ENCODE results near the gene NDUFC1.
"Not testable (repeated sequence)": the region's sequence is repeated elsewhere in the genome, so short reads cannot be mapped to it uniquely, and the experiment has no call there.

Gene NDUFC1

DNA sequence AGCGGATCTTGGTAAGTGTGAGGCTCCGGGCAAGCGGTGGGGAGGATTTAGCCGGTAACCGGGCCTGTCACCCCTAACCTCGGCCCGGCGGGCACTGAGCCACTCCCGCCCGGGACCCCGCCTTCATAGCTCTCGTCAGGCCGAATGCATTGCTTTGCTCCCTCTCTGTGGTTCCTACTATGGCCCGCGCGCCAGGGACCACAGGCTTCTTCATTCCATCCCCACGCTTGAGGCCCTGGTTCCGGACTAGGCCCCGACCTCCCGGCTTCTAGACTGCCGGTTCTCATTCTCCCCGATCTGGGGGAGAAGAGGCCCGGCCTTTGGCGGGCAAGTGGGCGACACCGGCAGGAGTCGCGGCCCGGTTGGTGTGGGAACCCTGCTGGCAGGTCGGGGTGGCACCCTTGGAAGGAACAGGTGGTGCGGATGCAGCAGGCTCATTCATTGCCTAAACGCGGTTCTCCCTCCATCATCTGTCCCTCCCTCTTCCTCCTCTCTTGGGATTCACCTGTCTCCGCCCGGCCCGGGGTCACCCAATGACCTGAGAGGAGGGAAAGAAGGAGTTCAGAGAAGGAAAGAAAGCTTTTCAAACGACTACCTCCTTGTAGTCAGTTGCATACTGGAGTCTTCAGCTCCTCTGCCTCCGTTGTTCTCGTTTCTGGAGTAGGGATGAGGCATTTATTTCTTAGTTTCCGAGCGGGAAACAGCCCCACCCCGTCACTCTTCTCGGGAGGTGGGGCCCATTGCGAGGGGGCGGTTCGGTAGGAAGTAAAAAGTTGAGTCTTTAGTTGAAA, at the start of gene NDUFC1:
NDUFC1 (minus strand) TSS at position 657 of the 791 bp plus-strand sequence. CDS start 6,679 bp downstream, outside the sequence.
- DNase-seq, result peak; percentile 28

DNA sequence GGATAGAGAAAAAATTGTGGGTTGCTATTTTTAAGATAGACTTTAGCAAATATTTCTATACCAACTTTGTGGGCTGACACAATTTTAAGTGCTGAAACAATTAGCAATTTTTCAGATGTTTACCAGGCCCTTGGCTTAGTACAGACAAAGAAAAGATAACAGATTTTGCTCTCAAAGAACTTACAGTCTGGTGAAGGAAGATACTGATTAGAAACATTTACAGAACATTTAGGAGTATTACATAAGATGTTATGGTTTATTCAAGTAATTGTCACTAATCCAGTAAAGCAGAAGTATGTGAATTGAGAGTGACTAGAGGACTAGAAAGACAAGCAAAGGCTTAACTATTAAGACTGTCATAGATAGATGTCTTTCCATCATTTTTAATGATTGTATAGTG, 35.3 kb upstream of the NDUFC1 start:
- no peak for DNase-seq

DNA sequence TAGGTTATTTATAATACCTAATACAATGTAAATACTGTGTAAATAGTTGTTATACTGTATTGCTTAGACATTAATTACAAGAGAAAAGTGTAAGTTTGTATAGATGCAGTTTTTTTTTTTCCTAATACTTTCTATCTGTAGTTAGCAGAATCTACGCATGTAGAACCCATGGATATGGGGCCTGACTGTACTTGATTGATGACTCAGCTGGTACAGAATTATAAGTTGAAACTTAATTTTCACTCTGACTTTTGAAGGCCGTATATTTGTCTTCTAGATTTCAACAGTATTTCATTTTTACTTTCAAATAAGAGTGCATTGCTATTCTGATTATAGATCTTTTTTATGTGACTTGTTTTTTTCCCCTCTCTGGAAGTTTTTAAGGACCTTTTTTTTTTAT, 30.8 kb upstream of the NDUFC1 start:
- DNase-seq, result no peak

DNA sequence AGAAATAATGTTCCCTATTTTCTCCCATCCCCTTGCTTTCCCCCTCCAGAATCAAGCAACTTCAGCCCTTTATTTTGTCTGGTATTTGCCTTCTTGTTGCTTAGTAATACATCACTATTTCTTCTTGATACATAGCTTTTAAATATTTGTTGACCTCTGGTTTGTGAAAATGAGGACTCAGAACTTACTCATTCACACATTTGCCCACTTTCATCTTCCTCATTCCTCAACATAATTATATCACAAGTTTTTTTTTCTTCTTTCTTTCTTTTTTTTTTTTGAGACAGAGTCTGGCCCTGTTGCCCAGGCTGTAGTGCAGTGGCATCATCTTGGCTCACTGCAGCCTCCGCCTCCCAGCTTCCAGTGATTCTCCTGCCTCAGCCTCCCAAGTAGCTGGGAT, 28.9 kb upstream of the NDUFC1 start:
- DNase-seq, result no peak

DNA sequence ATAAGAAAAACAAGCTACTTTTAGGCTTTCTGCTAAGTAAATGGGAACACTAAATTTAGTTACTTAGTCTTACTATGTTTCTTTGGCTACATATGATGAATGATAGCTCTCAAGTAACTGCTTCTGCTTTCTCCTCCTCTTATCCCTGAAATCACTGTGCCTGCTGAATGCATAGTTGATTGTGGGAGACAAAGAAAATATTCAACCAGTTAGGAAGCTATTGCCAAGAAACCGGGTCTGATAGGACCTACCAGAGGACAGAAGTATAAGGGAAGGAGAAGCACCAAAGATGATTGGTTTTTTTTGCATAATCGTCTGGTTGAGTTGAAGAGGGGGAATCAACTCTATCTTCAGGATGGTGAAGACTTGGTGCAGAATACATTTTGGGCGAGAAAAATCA, 28.0 kb upstream of the NDUFC1 start:
- no peak for DNase-seq

DNA sequence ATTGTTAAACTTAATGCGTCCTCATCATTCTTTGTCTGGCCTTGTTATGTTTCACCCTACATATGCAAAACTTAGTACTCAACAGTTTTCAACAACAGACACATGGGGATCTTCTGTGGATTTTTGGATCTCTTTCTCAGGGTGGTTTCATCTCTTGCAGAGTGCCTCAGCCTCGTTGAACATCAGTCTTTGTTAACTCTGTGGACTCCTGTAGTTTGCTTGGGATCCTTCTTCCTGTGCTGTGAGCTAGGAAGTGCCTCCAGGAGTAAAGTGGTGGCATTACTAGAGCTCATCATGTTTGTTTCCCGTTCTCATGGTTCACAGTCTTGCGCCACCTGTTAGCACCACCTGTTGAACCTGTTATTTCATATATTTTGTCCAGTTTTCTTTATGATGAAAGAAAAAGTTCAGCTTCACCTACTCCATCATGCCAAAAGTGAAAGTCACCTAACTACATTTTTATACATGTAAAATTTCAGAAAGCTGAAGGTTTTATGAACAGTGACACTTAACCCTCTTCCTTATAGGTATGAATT, 27.5 kb upstream of the NDUFC1 start:
- DNase-seq, result no peak

DNA sequence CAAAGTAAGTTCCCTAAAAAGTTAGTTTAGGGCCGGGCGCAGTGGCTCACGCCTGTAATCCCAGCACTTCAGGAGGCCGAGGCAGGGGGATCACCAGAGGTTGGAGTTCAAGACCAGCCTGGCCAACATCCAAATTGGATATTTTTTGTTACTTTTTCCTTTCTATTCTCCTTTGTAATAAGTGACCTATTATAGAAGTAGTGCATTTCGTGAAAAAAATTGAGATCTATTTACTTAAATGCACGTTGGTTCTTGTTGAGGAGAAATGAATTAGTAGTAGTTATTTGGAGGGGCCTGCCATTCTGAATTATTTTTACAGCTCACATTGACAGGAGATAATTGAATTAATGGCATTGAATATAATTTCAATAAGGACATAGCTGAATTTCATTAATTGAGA, 22.3 kb upstream of the NDUFC1 start:
- no peak for DNase-seq

DNA sequence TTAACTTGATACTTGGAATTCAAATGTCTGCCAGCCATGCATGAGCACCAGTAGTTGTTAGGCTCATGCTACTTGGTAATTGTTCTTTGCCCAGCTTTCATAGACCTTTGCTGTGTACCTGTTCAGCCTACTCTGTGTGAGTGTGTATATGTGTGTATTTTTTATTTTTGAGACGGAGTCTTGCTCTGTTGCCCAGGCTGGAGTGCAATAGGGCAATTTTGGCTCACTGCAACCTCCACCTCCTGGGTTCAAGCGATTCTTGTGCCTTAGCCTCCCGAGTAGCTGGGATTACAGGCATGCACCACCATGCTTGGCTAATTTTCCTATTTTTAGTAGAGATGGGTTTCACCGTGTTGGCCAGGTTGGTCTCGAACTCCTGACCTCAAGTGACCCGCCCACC, 20.3 kb upstream of the NDUFC1 start:
- not testable (repeated sequence) for DNase-seq

DNA sequence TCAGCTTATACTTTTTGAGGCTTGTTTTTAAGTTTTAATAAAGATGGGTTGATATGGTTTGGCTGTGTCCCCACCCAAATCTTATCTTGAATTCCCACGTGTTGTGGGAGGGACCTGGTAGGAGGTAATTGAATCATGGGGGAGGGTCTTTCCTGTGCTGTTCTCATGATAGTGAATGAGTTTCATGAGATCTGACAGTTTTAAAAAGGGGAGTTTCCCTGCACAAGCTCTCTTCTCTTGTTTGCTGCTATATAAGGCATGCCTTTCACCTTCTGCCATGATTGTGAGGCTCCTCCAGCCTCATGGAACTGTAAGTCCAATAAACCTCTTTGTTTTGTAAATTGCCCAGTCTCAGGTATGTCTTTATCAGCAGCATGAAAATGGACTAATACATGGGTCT, 19.8 kb upstream of the NDUFC1 start:
- DNase-seq, result not testable (repeated sequence)

DNA sequence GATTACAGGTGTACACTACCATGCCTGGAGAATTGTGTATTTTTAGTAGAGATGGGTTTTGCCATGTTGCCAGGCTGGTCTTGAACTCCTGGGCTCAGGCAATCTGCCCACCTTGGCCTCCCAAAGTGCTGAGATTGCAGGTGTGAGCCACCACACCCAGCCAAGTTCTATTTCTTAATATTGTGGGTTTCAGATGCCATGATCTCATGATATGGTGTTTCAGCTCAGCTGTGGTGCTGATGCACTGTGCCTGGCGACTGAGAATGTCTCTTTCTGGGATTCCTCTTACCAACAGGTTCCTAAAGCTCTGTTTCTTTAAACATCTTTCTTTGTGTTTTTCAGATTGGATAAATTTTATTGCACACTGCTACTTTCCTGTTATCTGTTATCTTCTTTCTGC, 17.3 kb upstream of the NDUFC1 start:
- no peak for DNase-seq

DNA sequence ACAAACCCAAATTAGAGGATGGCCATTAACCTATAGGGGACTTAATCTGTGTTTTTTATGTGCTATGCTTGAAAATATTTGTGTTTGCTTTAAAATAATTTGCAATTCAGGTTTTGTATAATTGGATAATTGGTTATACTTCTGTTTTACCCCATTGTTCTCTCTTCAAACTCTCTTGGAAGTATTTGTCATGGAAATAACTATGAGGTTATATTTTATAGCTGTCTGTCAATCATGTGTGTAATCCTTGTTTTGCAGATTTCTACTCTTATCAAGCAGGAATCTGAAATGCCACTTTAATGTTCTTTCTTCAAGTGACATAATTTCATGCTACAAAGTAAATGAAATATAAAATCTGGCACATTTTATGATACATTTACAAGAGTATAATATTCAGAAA, 15.4 kb upstream of the NDUFC1 start:
- DNase-seq, result no peak

DNA sequence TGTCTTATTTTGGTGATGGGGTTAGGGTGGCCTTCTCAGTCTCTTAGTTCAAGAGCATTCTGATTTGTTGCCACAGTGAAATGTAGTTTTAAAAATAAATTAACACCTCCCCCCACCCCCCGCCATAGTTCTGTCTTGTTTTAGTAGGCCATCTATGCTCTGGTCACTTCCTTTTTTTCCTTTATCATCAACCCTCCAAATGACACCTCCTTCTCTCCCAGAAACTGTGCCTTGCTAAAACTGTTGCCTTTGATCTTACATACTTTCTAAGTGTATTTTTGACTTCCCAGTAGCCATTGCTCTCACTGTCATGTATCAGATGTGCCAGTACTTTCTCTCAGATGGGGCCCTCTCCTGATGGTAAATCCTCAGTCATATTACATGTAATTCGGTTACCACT, 14.5 kb upstream of the NDUFC1 start:
- DNase-seq, result no peak

DNA sequence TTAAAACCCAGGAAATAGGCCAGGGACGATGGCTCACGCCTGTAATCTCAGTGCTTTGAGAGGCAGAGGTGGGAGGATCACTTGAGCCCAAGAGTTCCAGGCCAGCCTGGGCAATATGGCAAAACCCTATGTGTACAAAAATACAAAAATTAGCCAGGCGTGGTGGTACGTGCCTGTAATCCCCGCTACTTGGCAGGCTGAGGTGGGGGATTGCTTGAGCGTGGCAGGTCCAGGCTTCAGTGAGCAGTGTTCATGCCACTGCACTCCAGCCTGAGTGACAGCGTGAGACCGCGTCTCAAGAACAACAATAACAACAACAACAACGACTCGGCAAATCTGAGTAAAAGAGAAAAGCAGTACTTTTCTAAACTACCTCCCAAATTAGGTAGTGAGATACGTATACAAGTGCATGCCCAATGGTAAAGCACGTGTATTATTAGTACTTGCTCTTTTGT, 13.0 kb upstream of the NDUFC1 start:
- DNase-seq, result no peak

DNA sequence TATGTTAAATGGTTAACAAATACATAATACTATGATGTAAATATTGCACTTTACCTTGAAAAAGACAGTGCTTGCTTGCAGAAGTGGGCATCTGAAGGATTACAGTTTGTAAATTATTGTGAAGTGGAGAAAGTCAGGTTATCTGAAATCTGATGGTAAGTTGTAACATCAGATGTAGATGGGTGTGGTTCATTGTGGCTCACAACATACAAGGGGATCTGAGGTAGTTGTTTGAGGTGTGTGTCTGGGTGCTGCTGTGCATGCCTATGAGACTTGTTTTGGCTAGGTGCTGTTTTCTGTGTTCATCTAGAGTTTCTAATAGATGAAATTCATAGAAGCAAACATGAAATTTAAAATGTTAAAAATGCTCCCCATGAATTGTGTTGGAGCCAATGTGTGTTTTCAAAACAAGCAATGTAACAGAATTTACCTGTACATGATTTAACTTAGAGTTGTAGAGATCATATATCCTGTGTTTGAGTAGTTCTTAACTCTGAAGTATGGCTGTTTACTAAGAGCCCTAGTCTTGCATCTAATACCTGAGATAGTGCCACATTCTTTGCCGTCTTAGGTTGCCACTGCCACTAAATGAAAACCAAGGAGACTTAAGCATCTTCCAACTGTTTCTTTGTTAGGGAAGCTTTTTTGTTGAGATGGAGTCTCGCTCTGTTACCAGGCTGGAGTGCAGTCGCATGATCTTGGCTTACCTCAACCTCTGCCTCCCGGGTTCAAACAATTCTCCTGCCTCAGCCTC, 11.9 kb upstream of the NDUFC1 start:
- no peak for DNase-seq

DNA sequence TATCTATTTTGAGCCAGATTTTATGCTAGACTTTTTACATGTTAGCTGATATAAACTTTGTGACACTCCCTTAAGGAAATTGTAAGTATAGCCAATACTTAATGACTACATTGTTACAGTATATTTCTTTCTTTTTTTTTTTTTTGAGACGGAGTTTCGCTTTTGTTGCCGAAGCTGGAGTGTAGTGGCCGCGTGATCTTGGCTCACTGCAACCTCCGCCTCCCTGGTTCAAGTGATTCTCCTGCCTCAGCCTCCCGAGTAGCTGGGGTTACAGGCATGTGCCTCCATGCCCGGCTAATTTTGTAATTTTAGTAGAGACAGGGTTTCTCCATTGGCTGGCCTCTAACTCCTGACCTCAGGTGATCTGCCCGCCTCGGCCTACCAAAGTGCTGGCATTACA, 11.1 kb upstream of the NDUFC1 start:
- DNase-seq, result not testable (repeated sequence)

DNA sequence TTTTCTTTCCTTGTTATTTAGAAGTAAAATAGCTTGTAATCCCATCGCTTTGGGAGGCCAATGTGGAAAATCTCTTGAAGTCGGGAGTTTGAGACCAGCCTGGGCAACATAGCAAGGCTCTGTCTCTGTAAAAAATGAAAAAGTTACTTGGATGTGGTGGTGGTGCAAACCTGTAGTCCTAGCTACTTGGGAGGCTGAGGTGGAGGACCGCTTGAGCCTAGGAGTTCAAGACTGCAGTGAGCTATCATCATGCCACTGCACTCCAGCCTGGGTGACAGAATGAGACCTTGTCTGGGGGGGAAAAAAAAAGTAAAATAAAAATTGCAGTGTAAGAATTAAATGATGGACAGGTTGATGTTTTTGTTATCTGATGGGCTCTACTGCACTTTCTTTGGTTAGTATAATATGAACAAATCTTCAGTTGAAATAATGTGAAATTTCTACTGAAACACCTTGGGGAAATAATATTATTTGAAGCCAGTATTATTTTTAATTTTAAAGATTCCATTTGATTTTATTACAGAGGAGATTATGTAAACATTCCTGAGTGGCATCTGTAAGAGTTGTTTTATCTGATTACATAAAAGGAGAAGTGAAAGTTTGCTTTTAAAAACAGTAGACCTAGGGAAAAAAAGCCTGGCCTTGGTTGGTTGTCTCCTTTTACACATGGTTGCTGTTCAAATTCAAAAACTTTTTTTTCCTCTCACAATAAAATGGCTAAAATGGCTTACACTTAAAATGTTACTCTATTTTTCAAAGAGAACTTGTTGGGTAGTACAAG, 10.5 kb upstream of the NDUFC1 start:
- no peak for DNase-seq

DNA sequence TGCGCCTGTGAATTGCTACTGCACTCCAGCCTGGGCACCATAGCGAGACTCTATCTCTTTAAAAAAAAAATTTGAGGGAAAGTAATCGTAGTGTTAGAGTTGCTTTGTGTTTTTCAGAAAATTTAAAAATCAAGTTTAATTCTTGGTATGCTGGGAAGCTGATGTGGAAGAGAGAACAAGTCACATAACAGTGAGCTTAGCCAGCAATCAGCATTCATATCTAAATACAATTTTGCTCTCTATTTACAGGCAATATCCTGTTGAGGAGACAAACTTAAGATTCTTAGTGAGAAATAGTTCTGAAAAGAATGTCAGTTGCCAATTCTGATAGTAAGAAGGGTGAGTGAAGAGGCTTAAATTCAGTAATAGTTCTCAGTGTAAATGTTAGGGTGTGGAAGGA, 9.6 kb upstream of the NDUFC1 start:
- no peak for DNase-seq

DNA sequence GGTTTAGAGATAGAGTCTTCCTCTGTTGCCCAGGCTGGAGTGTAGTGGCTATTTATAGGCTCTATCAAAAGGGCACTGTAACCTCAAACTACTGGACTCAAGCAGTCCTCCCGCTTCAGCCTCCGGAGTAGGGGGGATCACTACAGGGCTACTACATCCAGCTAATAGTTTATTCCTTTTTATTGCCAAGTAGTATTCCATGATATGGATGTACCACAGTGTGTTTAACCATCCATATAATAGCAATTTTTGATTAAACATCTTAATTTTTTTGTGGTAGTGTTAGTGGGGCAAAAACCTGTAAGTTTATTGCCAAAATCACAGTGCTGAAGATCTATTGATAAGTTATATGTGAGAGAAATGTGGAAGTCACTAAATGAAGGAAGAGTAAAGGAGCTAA, 2.6 kb upstream of the NDUFC1 start:
- no peak for DNase-seq

DNA sequence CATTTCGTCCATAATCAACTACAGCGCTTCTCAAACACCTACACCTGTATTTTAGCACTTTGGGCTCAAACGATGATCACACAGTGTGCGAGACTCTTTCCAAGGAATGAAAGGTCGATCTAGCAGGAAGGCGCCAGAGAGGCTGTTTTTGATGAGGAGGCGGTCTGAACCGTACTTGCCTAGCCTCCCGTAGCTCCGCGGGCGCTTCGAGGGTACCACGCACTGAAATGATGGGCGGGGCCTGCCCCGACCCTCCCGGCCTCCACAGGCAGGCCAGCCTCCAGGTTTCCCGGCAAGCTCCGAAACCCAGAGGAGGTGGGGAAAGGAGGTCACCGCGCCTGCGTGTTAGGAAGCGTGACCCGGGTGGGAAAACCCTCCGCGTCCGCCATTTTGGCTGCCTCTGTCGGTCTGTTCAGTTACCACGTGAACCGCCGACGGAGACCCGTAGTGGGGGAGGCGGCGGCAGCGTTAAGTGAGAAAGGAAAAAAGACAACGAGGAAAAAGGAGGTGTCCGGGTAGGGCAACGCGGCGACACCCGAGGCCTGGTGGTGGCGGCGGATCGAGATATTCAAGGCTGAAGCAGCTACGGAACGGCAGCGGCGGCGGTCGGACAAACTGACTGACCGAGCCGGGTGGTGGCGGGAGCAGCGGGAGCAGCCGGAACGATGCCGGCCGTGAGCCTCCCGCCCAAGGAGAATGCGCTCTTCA, 1.0 kb downstream of the NDUFC1 start, which contains the start of gene NAA15:
NAA15 (plus strand) TSS at position 393 of the 708 bp plus-strand sequence; CDS start at position 666, 273 bp downstream.
- DNase-seq, result peak; percentile 88

DNA sequence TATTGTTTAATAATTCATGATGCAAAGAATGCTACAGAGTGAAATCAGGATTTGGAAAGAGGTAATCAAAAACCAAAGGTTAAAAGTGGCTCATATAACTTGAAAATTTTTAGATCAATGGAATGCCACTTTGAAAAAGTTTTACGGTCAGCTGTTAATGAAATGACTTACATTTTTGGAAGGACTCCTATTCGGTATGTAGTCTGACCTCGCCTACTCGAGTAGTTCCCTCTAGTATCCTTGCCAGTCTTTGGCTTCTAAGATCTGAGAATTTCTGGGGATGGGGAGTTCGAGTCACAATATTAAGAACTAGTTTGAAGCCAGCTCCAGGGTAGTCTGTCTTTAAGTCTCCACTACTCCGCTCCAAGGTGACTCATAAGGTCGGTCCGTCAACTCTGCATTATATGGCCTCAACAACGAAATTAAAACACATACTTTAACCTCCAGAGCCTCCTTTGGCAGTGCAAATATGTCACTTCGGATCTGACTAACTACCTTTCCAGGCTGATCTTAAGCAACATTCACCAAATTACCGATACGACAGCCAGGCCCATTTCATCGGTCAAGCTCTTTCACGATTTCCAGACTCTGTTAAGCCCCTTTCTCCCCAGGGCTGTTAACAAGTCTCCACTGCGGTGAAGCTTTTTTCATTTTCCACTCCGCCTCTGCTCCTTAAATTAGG, 1.7 kb downstream of the NDUFC1 start:
- no peak for DNase-seq

DNA sequence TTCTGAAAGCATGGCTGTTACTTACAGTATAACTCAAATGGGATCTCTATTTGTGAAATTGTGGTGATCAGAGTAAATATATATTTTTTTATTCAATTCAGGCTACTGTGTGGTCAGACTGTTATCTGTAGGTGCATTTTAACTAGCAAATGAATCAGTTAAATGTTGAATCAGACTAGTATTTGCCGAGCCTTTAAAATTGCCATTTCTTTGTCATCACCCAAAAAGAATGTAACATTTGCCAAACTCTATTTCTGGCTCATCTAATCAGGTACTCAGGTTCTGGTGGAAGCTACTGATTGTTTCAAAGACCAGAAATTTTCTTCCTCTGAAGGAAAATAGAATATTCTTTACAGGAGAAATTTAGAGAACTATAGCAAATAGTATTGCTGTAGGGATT, 2.7 kb downstream of the NDUFC1 start:
- DNase-seq, result no peak

DNA sequence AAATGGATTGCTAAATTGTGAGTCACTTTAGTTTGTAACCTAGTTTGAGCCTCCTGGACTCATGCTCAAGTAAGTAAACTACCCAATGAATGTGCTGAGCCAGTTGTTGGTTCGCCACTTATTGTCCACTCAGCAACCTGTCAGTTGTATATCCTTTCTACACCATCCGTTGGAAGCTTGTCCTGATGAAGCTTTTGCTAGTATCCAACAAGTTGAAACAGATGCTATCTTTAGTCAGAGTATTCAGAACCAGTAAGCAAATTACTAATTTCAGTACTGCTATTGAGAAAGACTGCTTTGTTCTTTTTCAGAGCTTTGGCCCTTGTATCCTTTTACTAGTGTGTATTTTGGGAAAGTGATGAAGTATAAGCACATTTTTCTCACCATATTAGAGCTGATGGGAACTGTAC, 5.3 kb downstream of the NDUFC1 start:
- no peak for DNase-seq
